Measurements from ENCODE around the gene NINJ1.
"Not testable (repeated sequence)": the region's sequence is repeated elsewhere in the genome, so short reads cannot be mapped to it uniquely, and the experiment has no call there.

NINJ1 gene

GRCh38 chr9:93148721-93149120 lies 14.7 kb upstream of the NINJ1 start:
- no peak overlapping the region for H3K4me3 ChIP-seq (ENCODE audit: severe bottlenecking)
- no peak for TF ChIP-seq CTCF (IDR thresholded peaks at IDR 0.05; ENCODE audit: poor library complexity, severe bottlenecking)
- no peaks in the 10 kb centered on the region for H3K9me3 ChIP-seq (ENCODE audit: severe bottlenecking)
- DNase-seq (ENCODE audit: low spot score) (no peak), ATAC-seq (ENCODE audit: low read depth) (no peak)
- peaks cover 9% of the 10 kb centered on the region for H3K4me1 ChIP-seq (ENCODE audit: insufficient read depth, poor library complexity, severe bottlenecking)
- H3K27ac ChIP-seq (ENCODE audit: poor library complexity, severe bottlenecking): no peak overlapping the region
- H3K27me3 ChIP-seq (ENCODE audit: insufficient read depth, poor library complexity, severe bottlenecking): no peaks in the 10 kb centered on the region
- no peaks in the 10 kb centered on the region for H3K36me3 ChIP-seq (ENCODE audit: low read depth)

GRCh38 chr9:93147632-93148031 lies 13.6 kb upstream of the NINJ1 start:
- Histone ChIP-seq H3K27me3 (ENCODE audit: insufficient read depth, poor library complexity, severe bottlenecking) (no peaks in the 10 kb centered on the region), H3K9me3 (ENCODE audit: severe bottlenecking) (no peaks in the 10 kb centered on the region), H3K4me1 (ENCODE audit: insufficient read depth, poor library complexity, severe bottlenecking) (peaks cover 9% of the 10 kb centered on the region), H3K4me3 (ENCODE audit: severe bottlenecking) (no peak overlapping the region), H3K27ac (ENCODE audit: poor library complexity, severe bottlenecking) (no peak overlapping the region), H3K36me3 (ENCODE audit: low read depth) (no peaks in the 10 kb centered on the region)
- no peak for TF ChIP-seq CTCF (IDR thresholded peaks at IDR 0.05; ENCODE audit: poor library complexity, severe bottlenecking)
- DNase-seq (ENCODE audit: low spot score): no peak
- no peak for ATAC-seq (ENCODE audit: low read depth)

DNA sequence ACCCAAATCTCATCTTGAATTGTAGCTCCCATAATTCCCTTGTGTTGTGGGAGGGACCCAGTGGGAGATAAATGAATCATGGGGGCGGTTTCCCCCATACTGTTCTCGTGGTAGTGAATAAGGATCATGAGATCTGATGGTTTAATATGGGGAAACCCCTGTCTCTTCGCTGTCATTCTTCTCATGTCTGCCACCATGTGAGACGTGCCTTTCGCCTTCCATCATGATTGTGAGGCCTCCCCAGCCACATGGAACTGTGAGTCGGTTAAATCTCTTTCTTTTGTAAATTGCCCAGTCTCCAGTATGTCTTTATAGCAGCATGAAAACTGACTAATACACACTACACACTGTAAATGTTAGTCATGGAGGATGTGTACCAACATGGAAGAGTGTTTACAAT lies 12.6 kb upstream of the NINJ1 start:
- H3K4me3 ChIP-seq (ENCODE audit: severe bottlenecking); H3K36me3 ChIP-seq (ENCODE audit: low read depth); DNase-seq (ENCODE audit: low spot score); ATAC-seq (ENCODE audit: low read depth); H3K27me3 ChIP-seq (ENCODE audit: insufficient read depth, poor library complexity, severe bottlenecking); H3K27ac ChIP-seq (ENCODE audit: poor library complexity, severe bottlenecking); H3K9me3 ChIP-seq (ENCODE audit: severe bottlenecking): not testable (repeated sequence)
- peaks cover 12% of the 10 kb centered on the region for H3K4me1 ChIP-seq (ENCODE audit: insufficient read depth, poor library complexity, severe bottlenecking)

- Histone ChIP-seq H3K4me3 (ENCODE audit: severe bottlenecking) (no peak overlapping the region), H3K9me3 (ENCODE audit: severe bottlenecking) (no peaks in the 10 kb centered on the region), H3K36me3 (ENCODE audit: low read depth) (no peaks in the 10 kb centered on the region), H3K27ac (ENCODE audit: poor library complexity, severe bottlenecking) (no peak overlapping the region), H3K27me3 (ENCODE audit: insufficient read depth, poor library complexity, severe bottlenecking) (no peaks in the 10 kb centered on the region), H3K4me1 (ENCODE audit: insufficient read depth, poor library complexity, severe bottlenecking) (peaks cover 21% of the 10 kb centered on the region)
- DNase-seq (ENCODE audit: low spot score) (no peak), ATAC-seq (ENCODE audit: low read depth) (peak; percentile 46)
- no peak for TF ChIP-seq CTCF (IDR thresholded peaks at IDR 0.05; ENCODE audit: poor library complexity, severe bottlenecking)
Measured at GRCh38 chr9:93143830-93144530, 9.9 kb upstream of the NINJ1 start.

GRCh38 chr9:93141771-93142483 lies 7.9 kb upstream of the NINJ1 start:
- no peaks in the 10 kb centered on the region for H3K27me3 ChIP-seq (ENCODE audit: insufficient read depth, poor library complexity, severe bottlenecking)
- TF ChIP-seq CTCF (IDR thresholded peaks at IDR 0.05; ENCODE audit: poor library complexity, severe bottlenecking): no peak
- no peak overlapping the region for H3K27ac ChIP-seq (ENCODE audit: poor library complexity, severe bottlenecking)
- ATAC-seq (ENCODE audit: low read depth) (no peak), DNase-seq (ENCODE audit: low spot score) (no peak)
- no peak overlapping the region for H3K4me3 ChIP-seq (ENCODE audit: severe bottlenecking)
- no peaks in the 10 kb centered on the region for H3K9me3 ChIP-seq (ENCODE audit: severe bottlenecking)
- no peaks in the 10 kb centered on the region for H3K36me3 ChIP-seq (ENCODE audit: low read depth)
- H3K4me1 ChIP-seq (ENCODE audit: insufficient read depth, poor library complexity, severe bottlenecking): peaks cover 21% of the 10 kb centered on the region
